Natural killer cell (primary cell): Measurements from ENCODE around the gene RHOBTB1. TPM values are rescaled to one million over a fixed set of nuclear protein-coding genes. Genes with fewer than 3 reads are reported as not detected.

Experiments
- ATAC-seq, 3 donors: fragments of 150-1000 bp in 2 of 3; fragments of 200-7000 bp in 1 of 3; cut with Tn5 transposase; 1 replicate in 1 of 3; 2 replicates in 2 of 3; pipeline ENCODE4 v1.10.0; 2021; ENCODE audit warnings: mild to moderate bottlenecking in 2 of 3, moderate library complexity in 2 of 3
- DNase-seq, 2 donors: peaks; one replicate each; pipeline versions ENCODE4 v3.0.0 to v3.0.0-alpha.2; 2013 to 2021; ENCODE audit warnings: mixed read lengths in 1 of 2
- H3K27ac ChIP-seq: one replicate; pipeline ENCODE4 v1.5.1; 2013; ENCODE audit warnings: mild to moderate bottlenecking, low read length
- H3K27me3 ChIP-seq: one replicate; pipeline ENCODE4 v1.6.1; 2013; ENCODE audit warnings: low read length; ENCODE audit not compliant: control insufficient read depth, insufficient read depth
- H3K36me3 ChIP-seq: one replicate; pipeline ENCODE4 v1.6.1; 2013; ENCODE audit warnings: low read length; ENCODE audit not compliant: control insufficient read depth, insufficient read depth
- H3K4me1 ChIP-seq: one replicate; pipeline ENCODE4 v1.6.1; 2013; ENCODE audit warnings: low read length; ENCODE audit not compliant: control insufficient read depth, insufficient read depth
- H3K4me3 ChIP-seq: one replicate; pipeline ENCODE4 v1.5.1; 2013; ENCODE audit warnings: low read length
- H3K9me3 ChIP-seq: one replicate; pipeline ENCODE4 v1.6.1; 2013; ENCODE audit warnings: low read length; ENCODE audit not compliant: control insufficient read depth, insufficient read depth
- H3K27ac Mint-ChIP-seq, 2 donors: one replicate each; pipeline ENCODE4 v1.8.0; 2022; ENCODE audit warnings: mild to moderate bottlenecking in 2 of 2, mixed read lengths in 2 of 2, moderate library complexity in 1 of 2
- H3K27me3 Mint-ChIP-seq, 2 donors: one replicate each; pipeline ENCODE4 v1.8.0; 2022; ENCODE audit warnings: low read depth in 2 of 2, mixed read lengths in 2 of 2
- H3K36me3 Mint-ChIP-seq: one replicate; pipeline ENCODE4 v1.8.0; 2022; ENCODE audit warnings: mixed read lengths
- H3K4me1 Mint-ChIP-seq, 2 donors: one replicate each; pipeline ENCODE4 v1.8.0; 2022; ENCODE audit warnings: mixed read lengths in 2 of 2
- H3K4me3 Mint-ChIP-seq: one replicate; pipeline ENCODE4 v1.8.0; 2022; ENCODE audit warnings: mild to moderate bottlenecking, moderate library complexity, mixed read lengths
- H3K9me3 Mint-ChIP-seq, 2 donors: one replicate each; pipeline ENCODE4 v1.8.0; 2022; ENCODE audit warnings: mixed read lengths in 2 of 2
- CTCF ChIP-seq: fragments of 200-600 bp; IDR thresholded peaks from one replicate; pipeline ENCODE4 v1.8.0; 2022; ENCODE audit warnings: antibody characterized with exemption
- WGBS: methylation state at CpG from one replicate; pipeline ENCODE4 v1.1.7; 2013; ENCODE audit warnings: missing lambda C conversion rate; ENCODE audit not compliant: insufficient coverage; 5-methylcytosine and 5-hydroxymethylcytosine counted together
- intact Hi-C: fragments of 100-400 bp; cut with micrococcal nuclease; formaldehyde crosslinking; loops from one replicate; pipeline ENCODE4 v1.14.2; 2022
- total RNA-seq, 4 donors: library from RNA; stranded (reverse); fragments of 120-200 nt in 1 of 4; gene quantifications; one replicate each; pipeline versions ENCODE4 v1.2.3 to v1.2.4, GENCODE V29; 2013 to 2022

RHOBTB1 gene
- total RNA-seq, 3 donors from 2014 or later (not counting 1 experiment from before 2014, with no cell fraction given) = 0.97 to 1.9 (median 1.1) TPM

- TF ChIP-seq CTCF = no peak
- H3K4me1 Mint-ChIP-seq = peaks cover 7 to 16% of the 10 kb centered on the region in 2 donors
- peaks cover 19% of the 10 kb centered on the region for H3K4me1 ChIP-seq
- intact Hi-C loops = no loop called here
- H3K4me3 ChIP-seq = no peak overlapping the region
- H3K27me3 ChIP-seq = peaks cover 5% of the 10 kb centered on the region
- no peaks in the 10 kb centered on the region for H3K36me3 ChIP-seq
- no peaks in the 10 kb centered on the region for H3K36me3 Mint-ChIP-seq
- no peaks in the 10 kb centered on the region for H3K9me3 Mint-ChIP-seq
- H3K27ac Mint-ChIP-seq = no peak overlapping the region
- no peaks in the 10 kb centered on the region for H3K9me3 ChIP-seq
- no peak overlapping the region for H3K4me3 Mint-ChIP-seq
- DNase-seq (no peak), ATAC-seq (no peak)
- no peak overlapping the region for H3K27ac ChIP-seq
- peaks cover 15 to 47% of the 10 kb centered on the region in 2 donors for H3K27me3 Mint-ChIP-seq
- 90% methylated on average over 2 of the region's 3 CpGs for WGBS
Observed at GRCh38 chr10:60940446-60940845, 3.5 kb downstream of the RHOBTB1 start.

- H3K36me3 ChIP-seq = no peaks in the 10 kb centered on the region
- no peaks in the 10 kb centered on the region for H3K9me3 Mint-ChIP-seq
- no peak overlapping the region for H3K27ac ChIP-seq
- H3K4me1 Mint-ChIP-seq = peaks cover 4 to 5% of the 10 kb centered on the region in 2 donors
- WGBS = 92% methylated on average over 3 of the region's 5 CpGs
- no peaks in the 10 kb centered on the region for H3K9me3 ChIP-seq
- H3K27me3 ChIP-seq = no peaks in the 10 kb centered on the region
- H3K4me3 ChIP-seq = no peak overlapping the region
- H3K27me3 Mint-ChIP-seq = peaks cover 6 to 35% of the 10 kb centered on the region in 2 donors
- H3K4me1 ChIP-seq = peaks cover 4% of the 10 kb centered on the region
- no peak overlapping the region for H3K4me3 Mint-ChIP-seq
- no peak for DNase-seq
- no peak for TF ChIP-seq CTCF
- intact Hi-C loops = no loop called here
- no peaks in the 10 kb centered on the region for H3K36me3 Mint-ChIP-seq
- no peak overlapping the region for H3K27ac Mint-ChIP-seq
- no peak for ATAC-seq
Observed at GRCh38 chr10:60937784-60938654, 6.0 kb downstream of the RHOBTB1 start.

GRCh38 chr10:60937022-60937421 lies 7.0 kb downstream of the RHOBTB1 start:
- Mint-ChIP-seq H3K4me3 (no peak overlapping the region), H3K27ac (no peak overlapping the region), H3K9me3 (no peaks in the 10 kb centered on the region), H3K36me3 (no peaks in the 10 kb centered on the region), H3K4me1 (no peaks in the 10 kb centered on the region), H3K27me3 (peaks cover 6 to 25% of the 10 kb centered on the region in 2 donors)
- H3K27me3 ChIP-seq = no peaks in the 10 kb centered on the region
- ATAC-seq = no peak
- intact Hi-C loops = no loop called here
- H3K4me1 ChIP-seq = no peaks in the 10 kb centered on the region
- DNase-seq = no peak
- H3K27ac ChIP-seq = no peak overlapping the region
- no peak for TF ChIP-seq CTCF
- no peaks in the 10 kb centered on the region for H3K36me3 ChIP-seq
- 78% methylated on average over 3 of the region's 4 CpGs for WGBS
- no peaks in the 10 kb centered on the region for H3K9me3 ChIP-seq
- no peak overlapping the region for H3K4me3 ChIP-seq
